Liver (tissue), 9 donors: Measurements from ENCODE around the gene INTS1. TPM values are rescaled to one million over a fixed set of nuclear protein-coding genes. Genes with fewer than 3 reads are reported as not detected.

ENCODE experiments used
- DNase-seq: peaks from one replicate; pipeline ENCODE4 v3.0.0-alpha.2; 2017; ENCODE audit warnings: low spot score
- H3K27ac ChIP-seq, 2 donors: one replicate each; pipeline ENCODE4 v1.7.0; 2013; ENCODE audit warnings: inconsistent platforms in 2 of 2, low read length in 2 of 2, control low read depth in 1 of 2, low read depth in 1 of 2, mild to moderate bottlenecking in 1 of 2
- H3K27me3 ChIP-seq, 4 donors: one replicate each; pipeline versions ENCODE4 v1.6.1 to v1.7.0; 2013; ENCODE audit warnings: low read length in 3 of 4, inconsistent platforms in 1 of 4, mild to moderate bottlenecking in 1 of 4, moderate library complexity in 1 of 4; ENCODE audit not compliant: control insufficient read depth in 4 of 4, insufficient read depth in 4 of 4
- H3K36me3 ChIP-seq, 4 donors: one replicate each; pipeline versions ENCODE4 v1.6.1 to v1.7.0; 2013; ENCODE audit warnings: low read length in 3 of 4, mild to moderate bottlenecking in 3 of 4, low read depth in 1 of 4, moderate library complexity in 1 of 4; ENCODE audit not compliant: control insufficient read depth in 4 of 4, insufficient read depth in 3 of 4
- H3K4me1 ChIP-seq, 4 donors: one replicate each; pipeline versions ENCODE4 v1.6.1 to v1.7.0; 2013; ENCODE audit warnings: low read length in 3 of 4, mild to moderate bottlenecking in 3 of 4, moderate library complexity in 1 of 4; ENCODE audit not compliant: control insufficient read depth in 4 of 4, insufficient read depth in 4 of 4
- H3K4me3 ChIP-seq, 3 donors: one replicate each; pipeline versions ENCODE4 v1.6.1 to v1.7.0; 2013; ENCODE audit warnings: low read length in 3 of 3, control low read depth in 1 of 3, low read depth in 1 of 3, mild to moderate bottlenecking in 1 of 3
- H3K9ac ChIP-seq, 2 donors: one replicate each; pipeline ENCODE4 v1.7.0; 2013; ENCODE audit warnings: low read length in 2 of 2, mild to moderate bottlenecking in 2 of 2, moderate library complexity in 2 of 2, control low read depth in 1 of 2, low read depth in 1 of 2
- H3K9me3 ChIP-seq, 4 donors: one replicate each; pipeline versions ENCODE4 v1.6.1 to v1.7.0; 2013; ENCODE audit warnings: low read length in 3 of 4; ENCODE audit not compliant: control insufficient read depth in 4 of 4
- EGR1 ChIP-seq, 2 donors: IDR thresholded peaks; 2 replicates each; pipeline ENCODE4 v1.6.1; 2016 to 2018; ENCODE audit warnings: antibody characterized with exemption in 2 of 2, low read depth in 2 of 2
- HNF4A ChIP-seq, 2 donors: conservative IDR thresholded peaks; 2 replicates each; pipeline ENCODE4 v1.6.1; 2016; ENCODE audit warnings: antibody characterized with exemption in 2 of 2, mild to moderate bottlenecking in 2 of 2
- HNF4G ChIP-seq: IDR thresholded peaks from 2 replicates; pipeline ENCODE4 v1.6.1; 2016; ENCODE audit warnings: antibody characterized with exemption
- JUND ChIP-seq, 2 donors: IDR thresholded peaks; 2 replicates each; pipeline ENCODE4 v1.6.1; 2016; ENCODE audit warnings: antibody characterized with exemption in 2 of 2
- RAD21 ChIP-seq, 2 donors: IDR thresholded peaks; 2 replicates each; pipeline ENCODE4 v1.6.1; 2016; ENCODE audit warnings: antibody characterized with exemption in 2 of 2, mild to moderate bottlenecking in 2 of 2
- RXRA ChIP-seq, 2 donors: IDR thresholded peaks; 2 replicates each; pipeline ENCODE4 v1.6.1; 2017 to 2018; ENCODE audit warnings: antibody characterized with exemption in 2 of 2, mild to moderate bottlenecking in 1 of 2
- SP1 ChIP-seq: IDR thresholded peaks from 2 replicates; pipeline ENCODE4 v1.6.1; 2018; ENCODE audit warnings: antibody characterized with exemption, mild to moderate bottlenecking
- TAF1 ChIP-seq: conservative IDR thresholded peaks from 2 replicates; pipeline ENCODE4 v1.6.1; 2016; ENCODE audit warnings: antibody characterized with exemption, mild to moderate bottlenecking
- YY1 ChIP-seq: IDR thresholded peaks from 2 replicates; pipeline ENCODE4 v1.6.1; 2016; ENCODE audit warnings: antibody characterized with exemption, mild to moderate bottlenecking
- WGBS: extraction: QIAGEN DNeasy Blood & Tissue Kit; methylation state at CpG from one replicate; pipeline ENCODE4 v1.1.7; 2013; 5-methylcytosine and 5-hydroxymethylcytosine counted together
- polyA plus RNA-seq, 2 donors: library from polyadenylated mRNA; stranded (reverse) in 1 of 2; unstranded in 1 of 2; fragments of 200-250 nt in 1 of 2; fragments of >200 nt in 1 of 2; fragmentation: Nextera tagmentation in 1 of 2; extraction: Ambion mirVana in 1 of 2; gene quantifications; one replicate each; pipeline versions ENCODE4 v1.2.1 to v1.2.3, GENCODE V29; 2013 to 2015
- total RNA-seq, 2 donors: library from RNA; depleted of rRNA; stranded (reverse); fragments of >200 nt; gene quantifications; one replicate each; pipeline ENCODE4 v1.2.3, GENCODE V29; 2014
- TF ChIP-seq, protein P1 (sequence below): IDR thresholded peaks from 2 replicates; pipeline ENCODE4 v1.6.1; 2016; ENCODE audit warnings: antibody characterized with exemption, mild to moderate bottlenecking
- TF ChIP-seq, protein P2 (sequence below): IDR thresholded peaks from 2 replicates; pipeline ENCODE4 v1.6.1; 2016; ENCODE audit warnings: antibody characterized with exemption
- TF ChIP-seq, protein P3 (sequence below): IDR thresholded peaks from 2 replicates; pipeline ENCODE4 v1.6.1; 2016; ENCODE audit warnings: antibody characterized with exemption
- TF ChIP-seq, protein P4 (sequence below): IDR thresholded peaks from 2 replicates; pipeline ENCODE4 v1.6.1; 2016; ENCODE audit warnings: antibody characterized with exemption
- TF ChIP-seq, protein P5 (sequence below): fragments of 150-350 bp; IDR thresholded peaks from 2 replicates; pipeline ENCODE4 v1.5.1; 2017; ENCODE audit warnings: improper control_type of control experiment, low read depth, low read length; ENCODE audit not compliant: missing input control
- donor health status: healthy.
- donor health status: healthy.
- donor health status: healthy.
- donor health status: healthy.
- donor health status: healthy.

The INTS1 gene
- total and polyA plus RNA-seq, 4 donors: 14.6 to 37.9 (median 30.7) TPM

DNA sequence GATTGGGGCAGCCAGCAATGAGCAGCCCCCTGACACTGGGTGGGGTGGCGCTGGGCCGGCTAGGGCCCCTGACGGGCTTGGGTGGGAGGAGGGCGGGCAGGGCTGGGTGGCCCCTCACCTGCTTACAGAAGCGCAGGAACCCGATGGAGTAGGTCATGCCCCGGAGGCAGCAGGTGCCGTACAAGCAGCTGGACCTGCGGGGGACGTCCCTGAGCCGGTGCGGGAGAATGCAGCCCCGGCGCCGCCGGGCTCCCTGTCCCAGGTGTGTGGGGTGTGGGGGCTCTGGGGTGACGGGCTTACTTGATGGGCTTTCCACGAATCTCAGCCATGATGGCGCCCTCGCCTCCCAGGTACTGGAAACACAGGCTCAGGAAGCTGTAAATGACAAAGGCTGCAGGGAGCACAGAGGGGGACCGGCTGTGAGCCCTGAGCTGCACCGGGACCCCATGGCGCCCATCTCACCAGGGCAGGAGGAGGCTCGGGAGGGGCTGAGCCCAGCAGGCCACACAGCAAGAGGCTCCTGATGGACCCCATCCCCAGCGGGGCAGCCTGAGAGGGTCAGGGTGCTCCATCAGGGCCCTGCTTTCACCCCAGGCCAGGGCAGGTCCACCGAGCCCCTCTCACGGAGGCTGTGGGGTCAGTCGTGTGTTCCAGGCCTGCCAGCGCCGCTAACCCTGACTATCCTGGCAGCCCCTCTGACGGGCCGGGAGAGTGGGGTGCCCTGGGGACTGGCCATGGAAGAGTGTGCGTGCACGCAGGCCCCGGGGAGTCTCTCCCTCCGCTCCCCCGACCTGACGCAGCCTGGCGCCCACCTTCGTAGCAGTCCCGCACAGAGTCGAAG lies 46.0 kb upstream of the INTS1 start:
- Histone ChIP-seq H3K4me3 (no peak overlapping the region), H3K36me3 (peaks cover 0 to 22% (median 11%) of the 10 kb centered on the region in 4 donors), H3K9me3 (no peaks in the 10 kb centered on the region), H3K27me3 (no peaks in the 10 kb centered on the region), H3K27ac (no peak overlapping the region), H3K9ac (no peak overlapping the region), H3K4me1 (peaks cover 2 to 11% (median 7%) of the 10 kb centered on the region in 4 donors)
- WGBS: 94% methylated on average over 42 of the region's 42 CpGs
- TF ChIP-seq JUND (IDR thresholded peaks at IDR 0.05) (no peak), SP1 (no peak), YY1 (no peak), HNF4G (no peak), HNF4A (conservative IDR thresholded peaks at IDR 0.05) (no peak)
- TF ChIP-seq, protein P1, sequence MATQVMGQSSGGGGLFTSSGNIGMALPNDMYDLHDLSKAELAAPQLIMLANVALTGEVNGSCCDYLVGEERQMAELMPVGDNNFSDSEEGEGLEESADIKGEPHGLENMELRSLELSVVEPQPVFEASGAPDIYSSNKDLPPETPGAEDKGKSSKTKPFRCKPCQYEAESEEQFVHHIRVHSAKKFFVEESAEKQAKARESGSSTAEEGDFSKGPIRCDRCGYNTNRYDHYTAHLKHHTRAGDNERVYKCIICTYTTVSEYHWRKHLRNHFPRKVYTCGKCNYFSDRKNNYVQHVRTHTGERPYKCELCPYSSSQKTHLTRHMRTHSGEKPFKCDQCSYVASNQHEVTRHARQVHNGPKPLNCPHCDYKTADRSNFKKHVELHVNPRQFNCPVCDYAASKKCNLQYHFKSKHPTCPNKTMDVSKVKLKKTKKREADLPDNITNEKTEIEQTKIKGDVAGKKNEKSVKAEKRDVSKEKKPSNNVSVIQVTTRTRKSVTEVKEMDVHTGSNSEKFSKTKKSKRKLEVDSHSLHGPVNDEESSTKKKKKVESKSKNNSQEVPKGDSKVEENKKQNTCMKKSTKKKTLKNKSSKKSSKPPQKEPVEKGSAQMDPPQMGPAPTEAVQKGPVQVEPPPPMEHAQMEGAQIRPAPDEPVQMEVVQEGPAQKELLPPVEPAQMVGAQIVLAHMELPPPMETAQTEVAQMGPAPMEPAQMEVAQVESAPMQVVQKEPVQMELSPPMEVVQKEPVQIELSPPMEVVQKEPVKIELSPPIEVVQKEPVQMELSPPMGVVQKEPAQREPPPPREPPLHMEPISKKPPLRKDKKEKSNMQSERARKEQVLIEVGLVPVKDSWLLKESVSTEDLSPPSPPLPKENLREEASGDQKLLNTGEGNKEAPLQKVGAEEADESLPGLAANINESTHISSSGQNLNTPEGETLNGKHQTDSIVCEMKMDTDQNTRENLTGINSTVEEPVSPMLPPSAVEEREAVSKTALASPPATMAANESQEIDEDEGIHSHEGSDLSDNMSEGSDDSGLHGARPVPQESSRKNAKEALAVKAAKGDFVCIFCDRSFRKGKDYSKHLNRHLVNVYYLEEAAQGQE: no peak
- TF ChIP-seq, protein P2, sequence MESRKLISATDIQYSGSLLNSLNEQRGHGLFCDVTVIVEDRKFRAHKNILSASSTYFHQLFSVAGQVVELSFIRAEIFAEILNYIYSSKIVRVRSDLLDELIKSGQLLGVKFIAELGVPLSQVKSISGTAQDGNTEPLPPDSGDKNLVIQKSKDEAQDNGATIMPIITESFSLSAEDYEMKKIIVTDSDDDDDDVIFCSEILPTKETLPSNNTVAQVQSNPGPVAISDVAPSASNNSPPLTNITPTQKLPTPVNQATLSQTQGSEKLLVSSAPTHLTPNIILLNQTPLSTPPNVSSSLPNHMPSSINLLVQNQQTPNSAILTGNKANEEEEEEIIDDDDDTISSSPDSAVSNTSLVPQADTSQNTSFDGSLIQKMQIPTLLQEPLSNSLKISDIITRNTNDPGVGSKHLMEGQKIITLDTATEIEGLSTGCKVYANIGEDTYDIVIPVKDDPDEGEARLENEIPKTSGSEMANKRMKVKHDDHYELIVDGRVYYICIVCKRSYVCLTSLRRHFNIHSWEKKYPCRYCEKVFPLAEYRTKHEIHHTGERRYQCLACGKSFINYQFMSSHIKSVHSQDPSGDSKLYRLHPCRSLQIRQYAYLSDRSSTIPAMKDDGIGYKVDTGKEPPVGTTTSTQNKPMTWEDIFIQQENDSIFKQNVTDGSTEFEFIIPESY: no peak
- no peak for DNase-seq

DNA sequence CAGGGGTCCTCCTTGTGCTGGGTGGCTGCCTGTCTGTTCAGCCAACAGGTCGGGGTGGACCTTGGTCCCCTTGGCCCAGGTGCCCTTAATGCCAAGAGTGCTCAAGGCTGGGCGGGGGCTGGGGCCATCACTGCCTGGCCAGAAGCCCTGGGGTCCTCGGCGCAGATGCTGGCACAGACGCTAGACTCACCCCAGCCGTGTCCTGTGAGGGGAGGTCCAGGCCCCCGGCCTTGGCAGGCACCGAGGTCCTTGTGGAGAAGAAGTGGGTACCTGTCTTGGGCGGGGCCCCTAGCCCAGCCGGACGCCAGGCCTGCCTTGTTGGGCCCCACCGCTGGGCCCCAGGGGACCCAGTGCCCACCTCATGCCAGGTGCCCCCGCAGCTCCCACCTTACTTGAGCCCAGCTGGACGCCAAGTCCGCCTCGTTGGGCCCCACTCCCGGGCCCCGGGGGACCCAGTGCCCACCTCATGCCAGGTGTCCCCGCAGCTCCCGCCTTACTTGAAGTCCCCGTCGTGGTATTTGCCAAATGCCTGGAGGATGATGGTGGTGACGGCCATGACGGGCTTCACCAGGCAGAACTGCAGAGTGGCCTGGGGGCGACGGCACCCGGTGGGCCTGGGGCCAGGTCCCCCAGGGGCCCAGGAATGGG lies 45.3 kb upstream of the INTS1 start:
- Histone ChIP-seq H3K9me3 (no peaks in the 10 kb centered on the region), H3K9ac (no peak overlapping the region), H3K27ac (no peak overlapping the region), H3K27me3 (no peaks in the 10 kb centered on the region), H3K4me1 (peaks cover 0 to 3% (median 2%) of the 10 kb centered on the region in 4 donors), H3K36me3 (peaks cover 0 to 22% (median 11%) of the 10 kb centered on the region in 4 donors), H3K4me3 (no peak overlapping the region)
- TF ChIP-seq SP1 (no peak), JUND (IDR thresholded peaks at IDR 0.05) (no peak), RXRA (IDR thresholded peaks at IDR 0.05) (no peak), TAF1 (no peak), HNF4A (conservative IDR thresholded peaks at IDR 0.05) (no peak), YY1 (no peak), EGR1 (IDR thresholded peaks at IDR 0.05; ENCODE audit: low read depth in 2 of 2) (no peak), RAD21 (IDR thresholded peaks at IDR 0.05) (no peak)
- TF ChIP-seq, protein P3, sequence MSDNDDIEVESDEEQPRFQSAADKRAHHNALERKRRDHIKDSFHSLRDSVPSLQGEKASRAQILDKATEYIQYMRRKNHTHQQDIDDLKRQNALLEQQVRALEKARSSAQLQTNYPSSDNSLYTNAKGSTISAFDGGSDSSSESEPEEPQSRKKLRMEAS: no peak
- TF ChIP-seq, protein P2: no peak
- TF ChIP-seq, protein P4, sequence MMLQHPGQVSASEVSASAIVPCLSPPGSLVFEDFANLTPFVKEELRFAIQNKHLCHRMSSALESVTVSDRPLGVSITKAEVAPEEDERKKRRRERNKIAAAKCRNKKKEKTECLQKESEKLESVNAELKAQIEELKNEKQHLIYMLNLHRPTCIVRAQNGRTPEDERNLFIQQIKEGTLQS: no peak
- TF ChIP-seq, protein P5, sequence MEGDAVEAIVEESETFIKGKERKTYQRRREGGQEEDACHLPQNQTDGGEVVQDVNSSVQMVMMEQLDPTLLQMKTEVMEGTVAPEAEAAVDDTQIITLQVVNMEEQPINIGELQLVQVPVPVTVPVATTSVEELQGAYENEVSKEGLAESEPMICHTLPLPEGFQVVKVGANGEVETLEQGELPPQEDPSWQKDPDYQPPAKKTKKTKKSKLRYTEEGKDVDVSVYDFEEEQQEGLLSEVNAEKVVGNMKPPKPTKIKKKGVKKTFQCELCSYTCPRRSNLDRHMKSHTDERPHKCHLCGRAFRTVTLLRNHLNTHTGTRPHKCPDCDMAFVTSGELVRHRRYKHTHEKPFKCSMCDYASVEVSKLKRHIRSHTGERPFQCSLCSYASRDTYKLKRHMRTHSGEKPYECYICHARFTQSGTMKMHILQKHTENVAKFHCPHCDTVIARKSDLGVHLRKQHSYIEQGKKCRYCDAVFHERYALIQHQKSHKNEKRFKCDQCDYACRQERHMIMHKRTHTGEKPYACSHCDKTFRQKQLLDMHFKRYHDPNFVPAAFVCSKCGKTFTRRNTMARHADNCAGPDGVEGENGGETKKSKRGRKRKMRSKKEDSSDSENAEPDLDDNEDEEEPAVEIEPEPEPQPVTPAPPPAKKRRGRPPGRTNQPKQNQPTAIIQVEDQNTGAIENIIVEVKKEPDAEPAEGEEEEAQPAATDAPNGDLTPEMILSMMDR: no peak
- 94% methylated on average over 27 of the region's 27 CpGs for WGBS
- no peak for DNase-seq
